ENCODE results near the gene ATG5. TPM values are rescaled to one million over a fixed set of nuclear protein-coding genes. Genes with fewer than 3 reads are reported as not detected.

ATG5 gene
- polyA plus RNA-seq, 1 of the 3 experiments (the other 2 are of a cell fraction): 15.5 TPM

DNA sequence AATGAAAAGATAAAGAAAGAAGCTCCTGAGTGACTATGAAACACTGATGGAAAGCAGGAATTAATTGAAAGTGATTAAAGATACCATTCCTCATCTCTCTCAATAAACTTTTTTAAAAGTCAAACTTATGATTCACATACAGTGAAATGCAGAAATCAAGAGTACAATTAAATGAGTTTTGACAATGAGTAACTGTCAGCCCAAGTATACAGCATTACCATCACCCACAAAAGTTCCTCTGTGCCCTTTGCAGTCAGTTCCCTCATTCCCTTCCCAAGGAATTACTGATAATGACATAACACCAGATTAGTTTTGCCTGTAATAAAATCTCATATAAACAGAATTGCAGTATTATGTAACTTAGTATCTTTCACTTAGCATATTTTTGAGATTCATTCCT is 44.5 kb downstream of the ATG5 start (continued):
- TF ChIP-seq, protein P1, sequence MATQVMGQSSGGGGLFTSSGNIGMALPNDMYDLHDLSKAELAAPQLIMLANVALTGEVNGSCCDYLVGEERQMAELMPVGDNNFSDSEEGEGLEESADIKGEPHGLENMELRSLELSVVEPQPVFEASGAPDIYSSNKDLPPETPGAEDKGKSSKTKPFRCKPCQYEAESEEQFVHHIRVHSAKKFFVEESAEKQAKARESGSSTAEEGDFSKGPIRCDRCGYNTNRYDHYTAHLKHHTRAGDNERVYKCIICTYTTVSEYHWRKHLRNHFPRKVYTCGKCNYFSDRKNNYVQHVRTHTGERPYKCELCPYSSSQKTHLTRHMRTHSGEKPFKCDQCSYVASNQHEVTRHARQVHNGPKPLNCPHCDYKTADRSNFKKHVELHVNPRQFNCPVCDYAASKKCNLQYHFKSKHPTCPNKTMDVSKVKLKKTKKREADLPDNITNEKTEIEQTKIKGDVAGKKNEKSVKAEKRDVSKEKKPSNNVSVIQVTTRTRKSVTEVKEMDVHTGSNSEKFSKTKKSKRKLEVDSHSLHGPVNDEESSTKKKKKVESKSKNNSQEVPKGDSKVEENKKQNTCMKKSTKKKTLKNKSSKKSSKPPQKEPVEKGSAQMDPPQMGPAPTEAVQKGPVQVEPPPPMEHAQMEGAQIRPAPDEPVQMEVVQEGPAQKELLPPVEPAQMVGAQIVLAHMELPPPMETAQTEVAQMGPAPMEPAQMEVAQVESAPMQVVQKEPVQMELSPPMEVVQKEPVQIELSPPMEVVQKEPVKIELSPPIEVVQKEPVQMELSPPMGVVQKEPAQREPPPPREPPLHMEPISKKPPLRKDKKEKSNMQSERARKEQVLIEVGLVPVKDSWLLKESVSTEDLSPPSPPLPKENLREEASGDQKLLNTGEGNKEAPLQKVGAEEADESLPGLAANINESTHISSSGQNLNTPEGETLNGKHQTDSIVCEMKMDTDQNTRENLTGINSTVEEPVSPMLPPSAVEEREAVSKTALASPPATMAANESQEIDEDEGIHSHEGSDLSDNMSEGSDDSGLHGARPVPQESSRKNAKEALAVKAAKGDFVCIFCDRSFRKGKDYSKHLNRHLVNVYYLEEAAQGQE (IDR thresholded peaks at IDR 0.05; ENCODE audit: low read depth, low read length): no peak
- no peak for TF ChIP-seq TAF1 (IDR thresholded peaks at IDR 0.05; ENCODE audit: borderline replicate concordance, low read depth, low read length)
- no peak for TF ChIP-seq FOXJ3 (CRISPR knock-in tag; IDR thresholded peaks at IDR 0.05)
- TF ChIP-seq, protein P2, sequence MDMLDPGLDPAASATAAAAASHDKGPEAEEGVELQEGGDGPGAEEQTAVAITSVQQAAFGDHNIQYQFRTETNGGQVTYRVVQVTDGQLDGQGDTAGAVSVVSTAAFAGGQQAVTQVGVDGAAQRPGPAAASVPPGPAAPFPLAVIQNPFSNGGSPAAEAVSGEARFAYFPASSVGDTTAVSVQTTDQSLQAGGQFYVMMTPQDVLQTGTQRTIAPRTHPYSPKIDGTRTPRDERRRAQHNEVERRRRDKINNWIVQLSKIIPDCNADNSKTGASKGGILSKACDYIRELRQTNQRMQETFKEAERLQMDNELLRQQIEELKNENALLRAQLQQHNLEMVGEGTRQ (IDR thresholded peaks at IDR 0.05; ENCODE audit: borderline replicate concordance, low read depth, low read length): no peak
- TF ChIP-seq RFX5 (IDR thresholded peaks at IDR 0.05; ENCODE audit: low read length): no peak
- no peak for TF ChIP-seq EZH2phosphoT487 (IDR thresholded peaks at IDR 0.05; ENCODE audit: borderline replicate concordance, low read depth)
- TF ChIP-seq ELF1 (IDR thresholded peaks at IDR 0.05): no peak
- TF ChIP-seq MEF2A (IDR thresholded peaks at IDR 0.05; ENCODE audit: borderline replicate concordance, low read depth): no peak
- TF ChIP-seq, protein P3, sequence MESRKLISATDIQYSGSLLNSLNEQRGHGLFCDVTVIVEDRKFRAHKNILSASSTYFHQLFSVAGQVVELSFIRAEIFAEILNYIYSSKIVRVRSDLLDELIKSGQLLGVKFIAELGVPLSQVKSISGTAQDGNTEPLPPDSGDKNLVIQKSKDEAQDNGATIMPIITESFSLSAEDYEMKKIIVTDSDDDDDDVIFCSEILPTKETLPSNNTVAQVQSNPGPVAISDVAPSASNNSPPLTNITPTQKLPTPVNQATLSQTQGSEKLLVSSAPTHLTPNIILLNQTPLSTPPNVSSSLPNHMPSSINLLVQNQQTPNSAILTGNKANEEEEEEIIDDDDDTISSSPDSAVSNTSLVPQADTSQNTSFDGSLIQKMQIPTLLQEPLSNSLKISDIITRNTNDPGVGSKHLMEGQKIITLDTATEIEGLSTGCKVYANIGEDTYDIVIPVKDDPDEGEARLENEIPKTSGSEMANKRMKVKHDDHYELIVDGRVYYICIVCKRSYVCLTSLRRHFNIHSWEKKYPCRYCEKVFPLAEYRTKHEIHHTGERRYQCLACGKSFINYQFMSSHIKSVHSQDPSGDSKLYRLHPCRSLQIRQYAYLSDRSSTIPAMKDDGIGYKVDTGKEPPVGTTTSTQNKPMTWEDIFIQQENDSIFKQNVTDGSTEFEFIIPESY (IDR thresholded peaks at IDR 0.05; ENCODE audit: borderline replicate concordance, low read depth): no peak
- no peak for TF ChIP-seq CTCF (IDR thresholded peaks at IDR 0.05)
- TF ChIP-seq USF1 (IDR thresholded peaks at IDR 0.05; ENCODE audit: borderline replicate concordance, low read depth): no peak
- peak; percentile 39; the same call in 1 of the 2 replicates for TF ChIP-seq FOXM1 (IDR thresholded peaks at IDR 0.05; ENCODE audit: low read depth)
- TF ChIP-seq, protein P4, sequence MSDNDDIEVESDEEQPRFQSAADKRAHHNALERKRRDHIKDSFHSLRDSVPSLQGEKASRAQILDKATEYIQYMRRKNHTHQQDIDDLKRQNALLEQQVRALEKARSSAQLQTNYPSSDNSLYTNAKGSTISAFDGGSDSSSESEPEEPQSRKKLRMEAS (IDR thresholded peaks at IDR 0.05; ENCODE audit: low read depth): no peak
- TF ChIP-seq IRF3 (IDR thresholded peaks at IDR 0.05; ENCODE audit: low read depth, low read length): no peak

All from SK-N-SH (cell line).